Vagina (tissue), 2 donors: ENCODE measurements around the gene PPFIBP1. TPM values are rescaled to one million over a fixed set of nuclear protein-coding genes. Genes with fewer than 3 reads are reported as not detected.
"Not testable (repeated sequence)": the region's sequence is repeated elsewhere in the genome, so short reads cannot be mapped to it uniquely, and the experiment has no call there.

Source experiments
- DNase-seq, 2 donors: peaks; one replicate each; pipeline ENCODE4 v3.0.0-alpha.2; 2017; ENCODE audit errors: extremely low spot score in 2 of 2
- H3K27ac ChIP-seq: fragments of 200-600 bp; sonication (generic); one replicate; pipeline ENCODE4 v1.5.1; 2019
- H3K27me3 ChIP-seq: fragments of 200-600 bp; sonication (generic); one replicate; pipeline ENCODE4 v1.5.1; 2019
- H3K36me3 ChIP-seq, 2 donors: fragments of 200-600 bp; sonication (generic); one replicate each; pipeline ENCODE4 v1.5.1; 2017 to 2019
- H3K4me1 ChIP-seq: fragments of 200-600 bp; sonication (generic); one replicate; pipeline ENCODE4 v1.5.1; 2019
- H3K4me3 ChIP-seq, 2 donors: fragments of 200-600 bp; sonication (generic); 1 replicate in 1 of 2; 2 replicates in 1 of 2; pipeline ENCODE4 v1.5.1; 2016 to 2019
- H3K9me3 ChIP-seq: fragments of 200-600 bp; sonication (generic); one replicate; pipeline ENCODE4 v1.5.1; 2019
- CTCF ChIP-seq, 3 experiments: fragments of 450-650 bp in 2 of 3; fragments of 200-600 bp in 1 of 3; sonication (generic) in 1 of 3; IDR thresholded peaks; one replicate each; pipeline ENCODE4 v1.5.1; 2017 to 2019; ENCODE audit warnings: antibody characterized with exemption in 3 of 3, mild to moderate bottlenecking in 2 of 3, moderate library complexity in 2 of 3
- POLR2A ChIP-seq, 2 donors: fragments of 450-650 bp; IDR thresholded peaks; one replicate each; pipeline ENCODE4 v1.6.1; 2017; ENCODE audit warnings: antibody characterized with exemption in 2 of 2, mild to moderate bottlenecking in 2 of 2, moderate library complexity in 2 of 2
- POLR2AphosphoS5 ChIP-seq, 2 donors: sonication (generic); formaldehyde crosslinking; IDR thresholded peaks; one replicate each; pipeline ENCODE4 v1.9.0; 2017; ENCODE audit warnings: antibody characterized with exemption in 2 of 2, mild to moderate bottlenecking in 2 of 2, low read depth in 1 of 2; ENCODE audit not compliant: insufficient read depth in 1 of 2
- intact Hi-C: fragments of 100-400 bp; cut with DNase I; formaldehyde crosslinking; loops from one replicate; pipeline ENCODE4 v1.15.1; 2023
- total RNA-seq: library from RNA; depleted of rRNA; stranded (reverse); fragments of >200 nt; gene quantifications from one replicate; pipeline ENCODE4 v1.2.3, GENCODE V29; 2016

PPFIBP1 gene
- total RNA-seq, 1 donor from 2014 or later = 101 TPM

- Histone ChIP-seq H3K27me3 (no peaks in the 10 kb centered on the region), H3K4me1 (peaks cover 4% of the 10 kb centered on the region), H3K4me3 (no peak overlapping the region), H3K9me3 (no peaks in the 10 kb centered on the region), H3K27ac (no peak overlapping the region), H3K36me3 (no peaks in the 10 kb centered on the region)
- intact Hi-C loops = loop anchor here (5.0 kb wide), 1 partner anchor 202 kb away; no protein-coding TSS in a partner anchor
- no peak for TF ChIP-seq CTCF (IDR thresholded peaks at IDR 0.05)
- TF ChIP-seq POLR2AphosphoS5 (IDR thresholded peaks at IDR 0.05; ENCODE audit: insufficient read depth in 1 of 2, low read depth in 1 of 2) = no peak
- no peak for TF ChIP-seq POLR2A (IDR thresholded peaks at IDR 0.05)
- DNase-seq = no peak
These were observed 115.3 kb downstream of the PPFIBP1 start for GRCh38 chr12:27639265-27639664.

DNA sequence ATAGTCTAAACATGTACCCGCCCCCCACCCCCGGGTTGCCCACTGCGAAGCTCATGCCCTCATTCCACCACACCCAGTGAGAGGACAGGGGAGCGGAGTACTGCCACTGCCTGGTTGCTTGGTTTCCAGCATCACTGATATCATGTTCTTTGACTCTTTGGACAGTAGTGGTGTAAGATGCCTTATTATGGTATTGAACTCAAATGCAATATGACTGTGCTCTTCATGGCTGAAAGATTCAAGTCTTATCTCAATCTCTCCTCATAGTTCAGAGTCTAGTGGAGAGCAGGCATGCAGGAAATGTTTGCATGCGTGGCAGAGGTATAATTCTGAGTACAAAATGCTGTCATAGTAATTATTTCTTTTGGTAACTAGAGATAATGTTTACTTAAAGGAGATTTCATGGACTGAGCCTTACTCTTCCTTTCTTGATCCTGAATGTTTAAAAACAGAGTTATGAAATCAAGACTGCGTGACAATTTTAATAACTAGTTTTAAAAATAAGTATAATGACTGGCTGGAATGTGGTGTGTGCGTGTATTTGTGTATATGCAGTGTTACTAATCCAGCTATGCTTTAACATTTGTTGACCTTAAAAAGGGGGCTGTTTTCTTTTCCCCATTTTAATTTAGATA lies 116.7 kb downstream of the PPFIBP1 start:
- H3K4me3 ChIP-seq, H3K27me3 ChIP-seq, DNase-seq, intact Hi-C loops, H3K27ac ChIP-seq, H3K9me3 ChIP-seq, H3K4me1 ChIP-seq, H3K36me3 ChIP-seq: not testable (repeated sequence)

DNA sequence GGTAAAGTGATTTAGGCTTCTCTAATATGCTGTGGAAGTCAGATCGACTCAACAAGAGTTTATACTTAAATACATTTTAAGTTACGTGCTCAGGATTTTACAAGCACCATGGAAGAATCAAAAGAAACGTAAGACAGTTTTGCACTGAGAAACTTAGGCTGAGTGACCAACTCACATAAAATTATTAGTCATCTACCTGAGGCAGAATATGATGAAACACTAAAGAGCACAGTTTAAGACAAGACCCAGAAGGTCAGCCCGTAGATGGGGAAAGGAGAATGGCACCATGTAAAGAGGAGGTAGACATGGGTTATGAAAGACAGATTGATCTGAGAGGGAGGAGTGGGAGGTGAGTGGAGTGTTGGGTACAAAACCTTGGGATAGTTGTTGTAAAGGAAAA lies 118.4 kb downstream of the PPFIBP1 start:
- H3K27me3 ChIP-seq, H3K4me3 ChIP-seq, DNase-seq, H3K9me3 ChIP-seq, H3K27ac ChIP-seq, intact Hi-C loops, H3K4me1 ChIP-seq: not testable (repeated sequence)
- peaks cover 0 to 10% of the 10 kb centered on the region in 2 donors for H3K36me3 ChIP-seq

DNA sequence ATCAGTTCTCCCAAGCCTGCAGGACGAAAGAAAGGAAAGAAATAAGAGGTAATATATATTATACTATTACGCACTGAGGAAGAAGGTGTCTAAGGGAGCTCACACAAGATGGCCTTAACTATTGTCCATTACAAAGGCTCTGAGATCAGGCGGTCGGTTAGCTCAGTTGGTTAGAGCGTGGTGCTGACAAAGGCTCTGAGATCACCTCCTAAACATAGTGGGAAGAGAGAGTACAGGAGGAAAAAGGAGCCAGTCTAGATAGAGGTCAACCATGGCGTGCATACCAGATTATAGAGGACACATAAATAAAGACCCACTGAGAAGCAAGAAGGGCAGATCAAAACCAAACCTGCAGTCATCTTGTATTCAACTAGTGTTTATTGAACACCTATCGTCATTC lies 118.9 kb downstream of the PPFIBP1 start:
- peaks cover 0 to 10% of the 10 kb centered on the region in 2 donors for H3K36me3 ChIP-seq
- H3K27me3 ChIP-seq, H3K27ac ChIP-seq, H3K9me3 ChIP-seq, intact Hi-C loops, H3K4me3 ChIP-seq, DNase-seq, H3K4me1 ChIP-seq: not testable (repeated sequence)

GRCh38 chr12:27644158-27644845 lies 120.3 kb downstream of the PPFIBP1 start:
- Histone ChIP-seq H3K27ac (no peak overlapping the region), H3K36me3 (peaks cover 0 to 13% of the 10 kb centered on the region in 2 donors), H3K9me3 (no peaks in the 10 kb centered on the region), H3K27me3 (no peaks in the 10 kb centered on the region), H3K4me1 (peaks cover 10% of the 10 kb centered on the region), H3K4me3 (no peak overlapping the region)
- no peak for DNase-seq
- intact Hi-C loops = no loop called here
- TF ChIP-seq POLR2A (IDR thresholded peaks at IDR 0.05) (no peak), CTCF (IDR thresholded peaks at IDR 0.05) (no peak), POLR2AphosphoS5 (IDR thresholded peaks at IDR 0.05; ENCODE audit: insufficient read depth in 1 of 2, low read depth in 1 of 2) (no peak)

GRCh38 chr12:27645671-27646070 lies 121.7 kb downstream of the PPFIBP1 start:
- Histone ChIP-seq H3K27me3 (no peaks in the 10 kb centered on the region), H3K27ac (no peak overlapping the region), H3K4me1 (peaks cover 10% of the 10 kb centered on the region), H3K36me3 (peaks cover 0 to 20% of the 10 kb centered on the region in 2 donors), H3K4me3 (no peak overlapping the region), H3K9me3 (no peaks in the 10 kb centered on the region)
- intact Hi-C loops = no loop called here
- DNase-seq = no peak
- TF ChIP-seq CTCF (IDR thresholded peaks at IDR 0.05) (no peak), POLR2AphosphoS5 (IDR thresholded peaks at IDR 0.05; ENCODE audit: insufficient read depth in 1 of 2, low read depth in 1 of 2) (no peak), POLR2A (IDR thresholded peaks at IDR 0.05) (no peak)
